SK-N-DZ (cell line): ENCODE results near the gene ESRRA. TPM values are rescaled to one million over a fixed set of nuclear protein-coding genes. Genes with fewer than 3 reads are reported as not detected.

Source experiments
- DNase-seq: peaks from one replicate; pipeline ENCODE4 v3.0.0-alpha.2; 2015; ENCODE audit warnings: low spot score
- polyA plus RNA-seq, 2 experiments: library from polyadenylated mRNA; depleted of rRNA; stranded (reverse); fragments of >200 nt; gene quantifications; 2 replicates each; pipeline ENCODE4 v1.2.3, GENCODE V29; 2014

Gene ESRRA
- 23.4 and 50.2 TPM in 2 replicates for polyA plus RNA-seq (2014; cell fraction: cytosol; rRNA removed)
- polyA plus RNA-seq (2014; cell fraction: nucleus; rRNA removed) = 37.5 and 48.3 TPM in 2 replicates

DNA sequence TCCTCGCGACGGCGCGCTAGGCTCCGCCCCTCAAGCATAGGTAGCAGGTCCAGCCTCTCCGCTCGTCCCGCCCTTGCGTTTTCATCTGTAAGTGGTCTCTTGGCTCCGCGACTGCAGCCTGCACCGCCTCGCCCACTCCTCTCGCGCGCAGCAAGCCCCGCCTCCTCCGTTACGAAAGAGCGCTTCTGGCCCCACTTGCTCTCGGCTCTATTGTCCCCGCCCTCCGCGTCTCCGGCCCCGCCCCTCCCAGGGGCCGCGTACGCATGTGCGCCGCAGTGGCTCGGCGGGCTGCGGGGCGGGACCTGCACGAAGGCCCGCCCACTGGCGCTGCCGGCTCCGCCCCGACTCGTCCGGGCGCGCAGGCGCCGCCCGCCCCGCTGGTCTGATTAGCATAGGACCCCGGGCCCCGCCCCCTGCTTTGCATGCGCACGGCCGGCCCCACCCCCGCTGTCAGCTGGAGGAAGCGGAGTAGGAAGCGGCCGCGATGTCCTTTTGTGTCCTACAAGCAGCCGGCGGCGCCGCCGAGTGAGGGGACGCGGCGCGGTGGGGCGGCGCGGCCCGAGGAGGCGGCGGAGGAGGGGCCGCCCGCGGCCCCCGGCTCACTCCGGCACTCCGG is at the start of gene ESRRA:
Gene ESRRA, plus strand, starts transcription at position 450 of the 616 bp plus-strand sequence. CDS start 1,656 bp downstream, outside the sequence.
- peak; percentile 99 for DNase-seq

DNA sequence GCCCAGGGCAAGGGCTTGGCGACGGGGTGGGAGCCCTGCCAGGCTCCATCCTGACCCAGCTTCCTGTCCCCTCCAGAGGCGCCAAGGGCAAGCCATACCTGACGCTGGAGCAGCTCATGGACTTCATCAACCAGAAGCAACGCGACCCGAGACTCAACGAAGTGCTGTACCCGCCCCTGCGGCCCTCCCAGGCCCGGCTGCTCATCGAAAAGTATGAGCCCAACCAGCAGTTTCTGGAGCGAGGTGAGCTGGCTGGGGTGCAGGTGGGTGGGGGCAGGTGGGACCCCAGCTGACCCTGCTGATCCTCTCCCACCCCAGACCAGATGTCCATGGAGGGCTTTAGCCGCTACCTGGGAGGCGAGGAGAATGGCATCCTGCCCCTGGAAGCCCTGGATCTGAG is 49.0 kb upstream of the ESRRA start:
- DNase-seq = no peak

DNA sequence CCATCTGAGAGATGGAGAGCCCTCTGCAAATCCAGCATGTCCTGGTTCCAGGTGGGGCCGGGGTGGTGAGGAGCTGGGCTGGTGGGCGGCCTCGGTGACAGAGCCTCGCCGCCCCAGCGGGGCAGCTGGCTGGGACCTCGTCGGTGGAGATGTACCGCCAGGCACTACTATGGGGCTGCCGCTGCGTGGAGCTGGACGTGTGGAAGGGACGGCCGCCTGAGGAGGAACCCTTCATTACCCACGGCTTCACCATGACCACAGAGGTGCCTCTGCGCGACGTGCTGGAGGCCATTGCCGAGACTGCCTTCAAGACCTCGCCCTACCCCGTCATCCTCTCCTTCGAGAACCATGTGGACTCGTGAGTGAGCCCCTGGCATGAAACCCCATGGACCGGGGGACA is 47.0 kb upstream of the ESRRA start:
- DNase-seq = no peak

DNA sequence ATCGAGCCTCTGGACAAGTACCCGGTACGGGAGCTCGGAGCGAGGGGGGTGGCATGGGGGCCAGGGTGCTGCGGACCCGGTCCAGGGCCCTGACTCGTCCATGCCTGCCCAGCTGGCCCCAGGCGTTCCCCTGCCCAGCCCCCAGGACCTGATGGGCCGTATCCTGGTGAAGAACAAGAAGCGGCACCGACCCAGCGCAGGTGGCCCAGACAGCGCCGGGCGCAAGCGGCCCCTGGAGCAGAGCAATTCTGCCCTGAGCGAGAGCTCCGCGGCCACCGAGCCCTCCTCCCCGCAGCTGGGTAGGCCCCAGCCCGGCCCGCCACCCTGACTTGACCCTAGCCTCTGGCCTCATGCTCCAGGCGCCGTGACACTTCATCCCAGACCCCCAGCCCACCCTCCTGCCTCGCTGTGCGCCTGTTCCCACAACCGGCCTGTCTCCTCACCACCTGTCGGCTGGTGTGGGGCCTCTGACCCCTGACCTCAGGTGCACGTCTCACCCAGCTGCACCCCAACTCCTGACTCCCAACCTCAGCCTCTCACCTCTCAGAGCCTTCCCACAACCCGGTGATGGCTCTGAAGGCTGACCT is 46.3 kb upstream of the ESRRA start:
- no peak for DNase-seq

DNA sequence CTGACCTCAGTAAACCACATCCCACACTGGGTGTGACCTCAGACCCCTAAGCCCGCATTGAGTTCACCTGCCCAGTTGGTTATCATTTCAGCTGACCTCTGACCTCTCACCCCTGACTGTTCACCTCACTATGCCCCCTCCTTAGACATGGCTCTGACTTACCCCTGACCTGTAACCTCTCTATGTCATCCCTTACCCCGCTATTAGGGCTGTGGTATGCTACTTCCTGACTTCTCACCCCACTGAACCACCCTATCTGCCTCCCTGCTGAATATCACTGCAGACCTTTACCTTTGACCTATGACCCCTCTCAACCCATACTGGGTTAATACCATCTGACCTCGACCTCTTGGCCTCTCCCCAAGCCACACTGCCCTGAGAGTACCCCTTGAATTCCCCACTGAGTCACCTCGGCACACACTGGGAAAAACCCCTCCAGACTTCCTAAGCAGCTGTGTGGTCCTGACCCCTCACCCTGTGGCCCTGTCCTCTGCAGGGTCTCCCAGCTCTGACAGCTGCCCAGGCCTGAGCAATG is 45.7 kb upstream of the ESRRA start:
- no peak for DNase-seq

DNA sequence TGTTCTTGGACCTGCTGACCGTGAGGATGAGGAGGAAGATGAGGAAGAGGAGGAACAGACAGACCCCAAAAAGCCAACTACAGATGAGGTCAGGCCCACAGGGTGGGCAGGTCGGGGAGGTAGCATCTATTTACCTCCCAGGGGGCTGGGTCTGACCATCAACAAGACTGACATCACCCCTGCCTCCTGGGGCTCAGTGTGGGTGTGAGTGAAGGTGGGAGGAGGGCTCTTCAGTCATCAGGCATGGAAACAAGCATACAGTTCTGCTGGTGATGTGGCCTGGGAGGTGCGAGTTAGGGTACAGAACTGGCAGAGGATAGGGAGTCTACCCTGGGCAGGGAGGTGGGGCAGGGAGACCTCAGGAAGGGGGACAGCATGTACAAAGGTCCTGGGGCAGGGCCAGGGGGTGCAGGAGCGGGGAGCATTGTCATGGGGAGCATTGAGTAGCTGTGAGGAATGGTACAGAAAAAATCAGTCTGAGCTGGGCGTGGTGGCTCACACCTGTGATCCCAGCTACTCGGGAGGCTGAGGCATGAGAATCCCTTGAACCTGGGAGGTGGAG is 45.1 kb upstream of the ESRRA start:
- DNase-seq = no peak

DNA sequence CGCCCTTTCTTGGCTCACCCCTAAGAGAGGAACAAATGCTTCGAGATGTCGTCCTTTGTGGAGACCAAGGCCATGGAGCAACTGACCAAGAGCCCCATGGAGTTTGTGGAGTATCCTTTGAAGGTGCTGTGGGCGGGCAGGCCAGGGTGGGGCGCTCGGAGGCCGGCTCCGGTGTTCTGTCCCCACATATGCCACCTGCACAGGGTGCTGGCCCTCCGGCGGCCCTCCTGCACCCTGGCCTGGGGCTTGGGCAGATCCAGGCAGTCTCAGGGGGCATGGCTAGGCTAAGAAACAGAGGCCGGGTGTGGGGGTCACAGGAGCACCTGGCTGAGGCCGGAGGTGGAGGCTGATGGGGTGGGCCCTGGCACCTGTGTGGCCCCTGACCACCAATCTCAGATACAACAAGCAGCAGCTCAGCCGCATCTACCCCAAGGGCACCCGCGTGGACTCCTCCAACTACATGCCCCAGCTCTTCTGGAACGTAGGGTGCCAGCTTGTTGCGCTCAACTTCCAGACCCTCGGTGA is 43.7 kb upstream of the ESRRA start:
- no peak for DNase-seq

DNA sequence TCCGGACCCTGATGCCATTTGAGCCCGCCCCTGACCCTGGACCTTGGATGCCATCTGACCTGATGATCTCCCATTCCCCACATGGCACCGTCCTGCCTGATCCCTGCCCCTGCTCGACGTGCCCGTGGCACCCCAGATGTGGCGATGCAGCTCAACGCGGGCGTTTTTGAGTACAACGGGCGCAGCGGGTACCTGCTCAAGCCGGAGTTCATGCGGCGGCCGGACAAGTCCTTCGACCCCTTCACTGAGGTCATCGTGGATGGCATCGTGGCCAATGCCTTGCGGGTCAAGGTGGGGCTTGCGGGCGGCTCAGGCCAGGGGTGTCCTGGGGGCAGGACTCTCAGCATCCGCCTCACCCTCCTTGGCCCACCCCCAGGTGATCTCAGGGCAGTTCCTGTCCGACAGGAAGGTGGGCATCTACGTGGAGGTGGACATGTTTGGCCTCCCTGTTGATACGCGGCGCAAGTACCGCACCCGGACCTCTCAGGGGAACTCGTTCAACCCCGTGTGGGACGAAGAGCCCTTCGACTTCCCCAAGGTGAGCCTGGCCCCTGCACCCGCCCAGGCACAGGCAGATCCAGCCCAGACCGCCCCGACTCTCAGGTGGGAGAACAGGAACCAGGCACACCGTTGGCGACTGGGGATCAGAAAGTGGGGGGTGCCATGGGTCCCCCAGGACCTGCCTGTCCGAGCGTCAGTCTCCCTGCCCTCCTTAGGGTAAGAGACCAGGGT is 42.9 kb upstream of the ESRRA start:
- DNase-seq = no peak

DNA sequence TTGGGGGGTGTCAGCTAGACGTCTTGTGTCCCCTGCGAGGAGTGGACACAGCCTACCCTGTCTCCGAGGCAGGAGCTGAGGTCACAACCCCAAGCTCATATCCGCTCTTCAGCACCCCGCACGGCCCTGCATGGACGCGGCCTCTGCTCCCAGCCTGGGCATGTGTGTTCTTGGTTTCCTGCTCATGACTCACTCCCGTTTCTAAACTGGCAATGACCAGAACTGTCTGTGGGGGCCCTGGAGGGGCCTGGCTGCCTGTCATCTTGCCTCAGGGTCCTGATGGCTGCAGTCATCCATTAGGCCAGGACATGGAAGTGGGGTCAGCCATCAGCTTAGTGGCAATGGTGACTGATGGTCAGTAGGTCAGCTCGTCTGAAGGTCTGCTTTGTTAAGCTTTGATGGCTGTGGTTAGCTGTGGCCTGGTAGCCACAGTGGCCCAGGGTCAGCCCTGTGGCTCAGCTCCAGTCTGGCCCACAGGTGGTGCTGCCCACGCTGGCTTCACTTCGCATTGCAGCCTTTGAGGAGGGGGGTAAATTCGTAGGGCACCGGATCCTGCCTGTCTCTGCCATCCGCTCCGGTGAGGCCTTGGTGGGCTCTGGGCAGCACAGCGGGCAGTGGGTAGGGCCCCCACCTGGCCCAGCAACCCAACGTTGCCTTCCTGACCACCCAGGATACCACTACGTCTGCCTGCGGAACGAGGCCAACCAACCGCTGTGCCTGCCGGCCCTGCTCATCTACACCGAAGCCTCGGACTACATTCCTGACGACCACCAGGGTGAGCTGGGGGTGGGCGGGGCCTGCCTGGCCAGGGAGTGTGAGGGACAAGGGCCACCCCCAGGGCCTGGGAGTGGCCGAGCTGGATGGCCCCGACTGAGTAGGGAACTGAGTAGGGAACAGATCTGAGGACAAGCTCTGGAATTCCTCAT is 42.0 kb upstream of the ESRRA start:
- no peak for DNase-seq

DNA sequence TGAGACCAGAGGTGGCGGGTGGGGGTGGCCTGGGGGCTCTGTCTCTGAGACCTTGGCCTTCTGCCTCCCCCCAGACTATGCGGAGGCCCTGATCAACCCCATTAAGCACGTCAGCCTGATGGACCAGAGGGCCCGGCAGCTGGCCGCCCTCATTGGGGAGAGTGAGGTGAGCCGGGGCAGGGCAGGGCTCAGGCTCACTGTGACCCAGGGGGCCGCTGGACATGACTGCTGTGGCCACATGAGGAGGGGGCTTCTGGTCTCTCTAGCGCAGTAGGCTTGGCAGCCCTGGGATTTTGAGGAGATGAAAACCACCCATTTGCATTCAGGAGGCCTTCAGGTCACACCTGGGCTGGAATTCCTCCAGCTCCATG is 41.4 kb upstream of the ESRRA start:
- no peak for DNase-seq

DNA sequence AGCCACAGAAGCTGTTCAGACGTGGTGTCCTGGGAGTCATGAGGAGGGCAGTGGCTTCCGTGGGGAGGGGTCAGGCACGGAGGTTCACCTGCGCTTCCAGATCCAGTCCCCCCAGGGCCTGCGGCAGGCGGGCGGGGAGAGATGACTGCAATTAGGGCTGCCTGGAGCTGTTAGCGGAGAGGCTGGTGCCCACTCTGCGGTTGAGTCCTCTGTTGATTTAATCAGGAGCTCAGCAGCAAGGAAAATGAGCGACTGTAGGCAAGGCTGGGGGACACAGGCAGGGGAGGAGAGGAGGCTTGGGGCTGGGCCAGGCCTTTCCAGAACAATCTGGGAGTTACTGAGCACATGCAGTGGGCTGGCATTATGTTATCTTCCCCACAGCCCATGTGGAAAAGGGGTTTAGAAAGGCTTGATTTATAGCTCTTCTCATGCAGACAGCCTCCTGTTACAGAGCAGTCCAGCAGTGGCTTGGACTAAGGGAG is 40.9 kb upstream of the ESRRA start:
- peak; percentile 79 for DNase-seq

DNA sequence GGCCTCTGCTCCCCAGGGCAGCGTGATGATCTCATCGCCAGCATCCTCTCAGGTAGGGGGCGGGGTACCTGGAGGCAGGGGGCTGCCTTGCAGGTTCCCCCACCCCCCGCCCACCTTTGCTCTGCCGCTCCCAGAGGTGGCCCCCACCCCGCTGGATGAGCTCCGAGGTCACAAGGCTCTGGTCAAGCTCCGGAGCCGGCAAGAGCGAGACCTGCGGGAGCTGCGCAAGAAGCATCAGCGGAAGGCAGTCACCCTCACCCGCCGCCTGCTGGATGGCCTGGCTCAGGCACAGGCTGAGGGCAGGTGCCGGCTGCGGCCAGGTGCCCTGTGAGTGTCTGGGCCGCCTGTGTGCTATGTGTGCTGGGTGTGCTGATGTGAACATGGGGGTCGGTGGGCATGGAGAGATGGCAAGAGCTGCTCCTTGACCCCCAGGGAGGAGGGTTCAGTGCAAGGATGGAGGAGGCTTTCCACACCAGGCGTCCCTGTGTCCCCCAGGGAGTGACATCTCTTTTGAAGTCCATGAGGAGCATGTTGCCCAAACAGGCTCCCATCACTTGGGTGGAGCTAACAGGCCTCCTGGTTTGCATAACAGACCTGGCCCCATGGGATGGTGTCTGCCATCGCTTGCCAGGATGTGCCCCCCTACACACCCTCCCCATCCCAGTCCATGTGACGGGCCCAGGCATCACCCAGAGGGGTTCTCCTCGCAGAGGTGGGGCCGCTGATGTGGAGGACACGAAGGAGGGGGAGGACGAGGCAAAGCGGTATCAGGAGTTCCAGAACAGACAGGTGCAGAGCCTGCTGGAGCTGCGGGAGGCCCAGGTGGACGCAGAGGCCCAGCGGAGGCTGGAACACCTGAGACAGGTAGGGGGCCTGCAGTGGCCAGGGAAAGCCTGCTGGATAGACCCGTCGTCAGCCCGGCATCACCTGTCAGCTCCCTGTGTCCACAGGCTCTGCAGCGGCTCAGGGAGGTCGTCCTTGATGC is 39.9 kb upstream of the ESRRA start:
- no peak for DNase-seq

DNA sequence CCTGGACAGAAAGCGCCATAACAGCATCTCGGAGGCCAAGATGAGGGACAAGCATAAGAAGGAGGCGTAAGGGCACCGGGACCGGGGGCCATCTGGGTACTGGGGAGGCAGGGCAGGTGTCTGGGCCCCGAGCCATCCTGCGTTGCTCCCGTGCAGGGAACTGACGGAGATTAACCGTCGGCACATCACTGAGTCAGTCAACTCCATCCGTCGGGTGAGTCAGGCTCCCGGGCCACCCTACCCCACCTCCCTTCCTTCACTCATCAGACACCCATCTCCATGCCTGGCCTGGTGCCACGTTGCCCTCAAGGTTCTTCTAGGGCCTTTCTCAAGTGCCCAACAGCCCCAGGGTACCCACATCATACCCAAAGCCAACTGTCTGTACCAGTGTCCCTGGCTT is 39.0 kb upstream of the ESRRA start:
- DNase-seq = no peak

DNA sequence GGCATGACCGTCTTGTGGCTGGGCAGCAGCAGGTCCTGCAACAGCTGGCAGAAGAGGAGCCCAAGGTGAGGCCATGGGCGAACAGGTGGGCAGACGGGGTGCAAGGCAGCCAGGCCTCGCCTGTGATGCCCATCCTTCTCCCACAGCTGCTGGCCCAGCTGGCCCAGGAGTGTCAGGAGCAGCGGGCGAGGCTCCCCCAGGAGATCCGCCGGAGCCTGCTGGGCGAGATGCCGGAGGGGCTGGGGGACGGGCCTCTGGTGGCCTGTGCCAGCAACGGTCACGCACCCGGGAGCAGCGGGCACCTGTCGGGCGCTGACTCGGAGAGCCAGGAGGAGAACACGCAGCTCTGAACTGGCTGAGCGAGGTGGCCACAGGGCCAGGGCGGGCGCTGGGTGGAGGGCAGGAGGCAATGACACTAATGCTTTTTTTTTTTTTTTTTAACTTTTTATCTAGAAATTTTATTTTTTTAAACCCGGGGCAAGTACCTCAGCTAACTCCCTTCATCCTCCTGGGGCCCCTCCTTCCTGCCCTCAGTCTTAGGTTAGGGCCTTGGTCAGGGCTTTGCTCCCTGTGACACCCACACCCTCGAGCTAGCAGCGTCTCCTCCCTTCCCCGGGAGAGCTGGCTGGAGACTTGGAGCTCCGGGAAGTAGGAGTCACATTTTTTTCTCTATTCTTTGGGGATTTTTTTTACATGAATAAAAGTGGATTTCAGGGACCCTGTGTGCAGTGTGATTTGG is 37.9 kb upstream of the ESRRA start:
- DNase-seq = no peak

DNA sequence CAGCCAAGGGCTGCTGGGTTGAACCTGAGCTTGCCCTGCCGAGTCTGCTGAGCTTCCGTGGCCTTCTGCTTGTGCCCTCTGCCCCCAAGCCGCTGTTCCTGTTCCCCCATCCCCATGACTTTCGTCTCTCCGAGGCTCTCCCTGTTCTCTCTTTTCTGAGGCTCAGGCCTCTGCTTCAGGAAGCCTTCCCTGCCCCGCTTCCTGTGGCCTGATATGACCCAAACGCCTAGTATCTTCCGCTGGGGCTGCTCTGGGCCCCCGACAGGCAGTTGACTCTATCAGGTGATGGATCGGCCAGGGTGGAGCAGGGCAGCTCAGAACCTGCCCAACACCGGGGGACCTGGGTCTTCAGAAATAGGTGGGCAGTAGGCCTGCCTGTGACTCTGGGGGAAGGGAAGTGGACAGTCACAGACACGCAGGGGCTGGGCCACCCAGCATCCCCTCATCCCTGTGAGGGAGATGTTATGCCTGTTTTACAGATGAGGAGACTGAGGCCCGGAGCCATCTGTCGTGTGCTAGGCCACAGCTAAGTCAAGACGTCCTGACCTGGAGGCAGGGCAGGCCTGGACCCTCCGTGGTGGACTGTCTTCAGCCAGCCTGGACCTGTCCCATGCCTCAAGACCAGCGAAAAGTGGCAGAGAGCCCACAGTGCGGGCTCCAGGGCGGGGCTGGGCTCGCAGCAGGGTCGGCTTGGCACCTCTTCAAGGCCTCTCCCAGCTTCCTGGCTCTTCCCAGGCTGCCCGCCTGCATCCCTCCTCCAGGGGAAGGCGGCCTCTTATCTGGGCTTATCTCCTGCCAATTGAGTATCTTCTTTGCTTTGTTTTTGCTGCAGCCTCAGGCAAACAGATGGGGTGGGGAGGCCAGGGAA is 37.1 kb upstream of the ESRRA start:
- peak; percentile 63 for DNase-seq

DNA sequence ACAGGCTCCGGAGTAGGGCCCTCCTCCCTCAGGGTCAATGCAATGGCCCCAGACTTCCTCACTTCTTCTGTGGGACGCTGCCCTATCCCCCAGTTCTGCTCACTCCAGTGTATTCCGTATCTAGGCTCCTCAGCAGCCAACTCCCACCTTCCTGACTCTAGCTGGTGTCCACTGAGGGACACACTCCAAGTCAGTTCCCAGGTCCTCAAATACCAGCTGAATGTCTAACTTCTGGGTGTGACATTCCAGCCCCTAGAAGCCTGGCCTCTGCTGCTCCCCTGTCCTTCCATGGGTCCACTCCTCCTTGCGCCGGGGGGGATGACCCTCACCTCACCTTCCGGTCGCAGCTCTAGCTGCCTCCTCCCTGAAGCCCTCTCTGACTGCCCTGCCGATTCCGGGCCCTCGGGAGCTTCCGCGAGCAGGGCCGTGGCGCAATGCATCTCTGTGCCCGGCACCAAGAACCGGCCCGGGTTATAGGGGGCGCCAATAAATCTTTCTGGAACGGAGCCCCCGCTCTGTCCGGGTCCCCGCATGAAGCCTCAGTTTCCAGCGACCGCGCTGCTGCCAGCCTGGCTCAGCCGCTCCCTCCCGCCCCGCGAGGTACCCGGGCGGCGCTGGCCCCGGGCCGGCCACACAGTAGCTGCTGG is 36.3 kb upstream of the ESRRA start:
- peak; percentile 46 for DNase-seq

DNA sequence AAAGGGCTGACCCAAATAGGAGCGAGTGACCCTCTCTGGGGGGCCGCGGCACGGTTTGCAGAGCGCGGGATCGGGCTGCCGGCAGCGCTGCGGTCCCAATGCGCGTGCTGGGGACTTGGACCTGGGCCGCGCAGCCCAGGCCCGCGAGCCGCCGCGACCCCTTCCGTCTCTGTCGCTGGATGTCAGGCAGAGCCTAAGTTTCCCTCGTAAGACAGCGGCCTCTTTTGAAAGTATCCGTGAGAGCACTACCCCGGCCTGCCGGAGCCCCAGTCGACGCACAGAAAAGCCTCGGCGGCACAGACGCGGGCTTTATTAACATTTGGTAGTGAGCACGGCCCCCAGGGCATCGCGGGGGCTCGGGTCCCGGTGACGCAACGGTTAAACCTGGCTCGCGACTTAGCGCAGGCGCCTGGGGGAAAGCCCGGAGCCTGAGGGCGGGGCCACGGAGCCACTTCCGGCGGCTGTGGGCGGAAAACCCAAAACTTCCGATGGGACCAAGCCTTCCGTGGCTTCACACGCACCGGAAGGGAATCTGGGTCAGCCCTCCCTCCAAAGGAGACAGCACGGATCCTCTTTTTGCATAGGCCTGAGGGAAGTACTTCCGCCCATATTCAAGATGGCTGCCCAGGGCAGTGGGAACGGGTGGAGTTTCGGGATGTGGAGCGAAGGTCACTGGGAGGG is 35.6 kb upstream of the ESRRA start:
- peak; percentile 100 for DNase-seq
